H9 (cell line): ENCODE results near the gene TGFBR3L. TPM values are rescaled to one million over a fixed set of nuclear protein-coding genes. Genes with fewer than 3 reads are reported as not detected.
"Not testable (repeated sequence)": the region's sequence is repeated elsewhere in the genome, so short reads cannot be mapped to it uniquely, and the experiment has no call there.

Source experiments
- DNase-seq: peaks from one replicate; pipeline ENCODE4 v3.0.0-alpha.2; 2017
- H2AFZ ChIP-seq: one replicate; pipeline ENCODE4 v1.6.1; 2013; ENCODE audit warnings: mild to moderate bottlenecking, low read length, control low read depth, moderate library complexity
- H2AK5ac ChIP-seq: 2 replicates; pipeline ENCODE4 v1.6.1; 2013; ENCODE audit warnings: low read length, control low read depth, mixed read lengths; ENCODE audit not compliant: insufficient read length
- H2BK120ac ChIP-seq: one replicate; pipeline ENCODE4 v1.6.1; 2013; ENCODE audit warnings: low read depth, mild to moderate bottlenecking, low read length, control low read depth, inconsistent platforms; ENCODE audit not compliant: poor library complexity, severe bottlenecking
- H2BK12ac ChIP-seq: 2 replicates; pipeline ENCODE4 v1.6.1; 2013; ENCODE audit warnings: low read length, control low read depth, mixed read lengths, low read depth; ENCODE audit not compliant: insufficient read length
- H2BK15ac ChIP-seq: 2 replicates; pipeline ENCODE4 v1.6.1; 2013; ENCODE audit warnings: low read depth, low read length, control low read depth
- H2BK20ac ChIP-seq: one replicate; pipeline ENCODE4 v1.6.1; 2013; ENCODE audit warnings: low read depth, mild to moderate bottlenecking, low read length, control low read depth, inconsistent platforms; ENCODE audit not compliant: poor library complexity, severe bottlenecking
- H2BK5ac ChIP-seq: 2 replicates; pipeline ENCODE4 v1.6.1; 2013; ENCODE audit warnings: low read length, control low read depth, mixed read lengths; ENCODE audit not compliant: insufficient read length
- H3K14ac ChIP-seq: 2 replicates; pipeline ENCODE4 v1.6.1; 2013; ENCODE audit warnings: low read length, control low read depth; ENCODE audit not compliant: insufficient read depth
- H3K18ac ChIP-seq: 2 replicates; pipeline ENCODE4 v1.6.1; 2013; ENCODE audit warnings: low read depth, mild to moderate bottlenecking, mixed read lengths, low read length, control low read depth; ENCODE audit not compliant: insufficient read length
- H3K23ac ChIP-seq: 2 replicates; pipeline ENCODE4 v1.6.1; 2013; ENCODE audit warnings: low read length, control low read depth, mixed read lengths, low read depth; ENCODE audit not compliant: insufficient read length
- H3K23me2 ChIP-seq: 2 replicates; pipeline ENCODE4 v1.6.1; 2013; ENCODE audit warnings: low read depth, mild to moderate bottlenecking, mixed read lengths, low read length, control low read depth; ENCODE audit not compliant: insufficient read length, poor library complexity, severe bottlenecking
- H3K27ac ChIP-seq: 2 replicates; pipeline ENCODE4 v1.5.1; 2013; ENCODE audit warnings: low read length, control low read depth, mixed read lengths, low read depth; ENCODE audit not compliant: insufficient read length
- H3K27me3 ChIP-seq: 2 replicates; pipeline ENCODE4 v1.6.1; 2013; ENCODE audit warnings: low read length, control low read depth, inconsistent platforms; ENCODE audit not compliant: insufficient read depth
- H3K4ac ChIP-seq: 2 replicates; pipeline ENCODE4 v1.6.1; 2013; ENCODE audit warnings: low read depth, mild to moderate bottlenecking, control low read depth, inconsistent platforms, low read length, moderate library complexity
- H3K4me1 ChIP-seq: 2 replicates; pipeline ENCODE4 v1.6.1; 2013; ENCODE audit warnings: low read length, control low read depth, inconsistent platforms; ENCODE audit not compliant: insufficient read depth
- H3K4me2 ChIP-seq: 2 replicates; pipeline ENCODE4 v1.6.1; 2013; ENCODE audit warnings: low read length, control low read depth, mixed read lengths; ENCODE audit not compliant: insufficient read length, insufficient read depth
- H3K56ac ChIP-seq: 2 replicates; pipeline ENCODE4 v1.6.1; 2013; ENCODE audit warnings: low read depth, mild to moderate bottlenecking, mixed read lengths, low read length, control low read depth; ENCODE audit not compliant: insufficient read length
- H3K79me1 ChIP-seq: 2 replicates; pipeline ENCODE4 v1.6.1; 2013; ENCODE audit warnings: low read depth, mild to moderate bottlenecking, moderate library complexity, low read length, control low read depth, inconsistent platforms; ENCODE audit not compliant: insufficient read depth, poor library complexity, severe bottlenecking
- H3K79me2 ChIP-seq: 2 replicates; pipeline ENCODE4 v1.6.1; 2013; ENCODE audit warnings: low read length, control low read depth, inconsistent platforms; ENCODE audit not compliant: insufficient read depth
- H3K9ac ChIP-seq: 2 replicates; pipeline ENCODE4 v1.6.1; 2013; ENCODE audit warnings: low read length, control low read depth, mixed read lengths; ENCODE audit not compliant: insufficient read length; ENCODE audit errors: extremely low read depth
- H3K9me3 ChIP-seq: one replicate; pipeline ENCODE4 v1.6.1; 2013; ENCODE audit warnings: low read depth, low read length, inconsistent platforms; ENCODE audit not compliant: control insufficient read depth
- H3T11ph ChIP-seq: one replicate; pipeline ENCODE4 v1.6.1; 2013; ENCODE audit warnings: mild to moderate bottlenecking, low read length, control low read depth, inconsistent platforms
- H4K20me1 ChIP-seq: one replicate; pipeline ENCODE4 v1.6.1; 2013; ENCODE audit not compliant: control insufficient read depth, insufficient read length, insufficient read depth
- H4K5ac ChIP-seq: 2 replicates; pipeline ENCODE4 v1.6.1; 2013; ENCODE audit warnings: low read depth, mild to moderate bottlenecking, mixed read lengths, low read length, control low read depth; ENCODE audit not compliant: insufficient read length
- H4K8ac ChIP-seq: replicated peaks from 2 replicates; pipeline ENCODE4 v1.6.1; 2013; ENCODE audit warnings: low read length, control low read depth, mixed read lengths, low read depth; ENCODE audit not compliant: insufficient read length
- H4K91ac ChIP-seq: 2 replicates; pipeline ENCODE4 v1.6.1; 2013; ENCODE audit warnings: low read depth, mild to moderate bottlenecking, moderate library complexity, mixed read lengths, low read length, control low read depth; ENCODE audit not compliant: insufficient read length
- H3K27ac Mint-ChIP-seq, 3 experiments: 2 replicates in 2 of 3; 3 replicates in 1 of 3; pipeline ENCODE4 v1.8.0; 2020 to 2021; ENCODE audit warnings: mixed read lengths in 3 of 3, mild to moderate bottlenecking in 1 of 3, moderate library complexity in 1 of 3
- H3K27me3 Mint-ChIP-seq: 2 replicates; pipeline ENCODE4 v1.8.0; 2021; ENCODE audit warnings: low read depth, mild to moderate bottlenecking, moderate library complexity, mixed read lengths
- H3K36me3 Mint-ChIP-seq, 3 experiments: 2 replicates in 2 of 3; 3 replicates in 1 of 3; pipeline ENCODE4 v1.8.0; 2020 to 2021; ENCODE audit warnings: low read depth in 3 of 3, mixed read lengths in 3 of 3; ENCODE audit not compliant: insufficient read depth in 1 of 3
- H3K4me1 Mint-ChIP-seq, 2 experiments: 2 replicates each; pipeline ENCODE4 v1.8.0; 2020; ENCODE audit warnings: mixed read lengths in 2 of 2
- H3K4me3 Mint-ChIP-seq, 2 experiments: 2 replicates in 1 of 2; 3 replicates in 1 of 2; pipeline ENCODE4 v1.8.0; 2020 to 2021; ENCODE audit warnings: mild to moderate bottlenecking in 2 of 2, mixed read lengths in 2 of 2, moderate library complexity in 1 of 2
- H3K9me3 Mint-ChIP-seq, 2 experiments: 2 replicates in 1 of 2; 3 replicates in 1 of 2; pipeline ENCODE4 v1.8.0; 2020; ENCODE audit warnings: mild to moderate bottlenecking in 2 of 2, mixed read lengths in 2 of 2, moderate library complexity in 1 of 2
- CTCF ChIP-seq: fragments of 200-600 bp; sonication (generic); conservative IDR thresholded peaks from 3 replicates; pipeline ENCODE4 v1.8.0; 2021; ENCODE audit warnings: antibody characterized with exemption, mild to moderate bottlenecking
- WGBS: extraction: QIAGEN DNeasy Blood & Tissue Kit; methylation state at CpG from one replicate; pipeline ENCODE4 v1.1.7; 2013; ENCODE audit warnings: missing lambda C conversion rate, low lambda C conversion rate, mixed read lengths; ENCODE audit not compliant: insufficient read length; ENCODE audit errors: extremely low coverage; 5-methylcytosine and 5-hydroxymethylcytosine counted together
- total RNA-seq: library from RNA; stranded (reverse); gene quantifications from 2 replicates; pipeline ENCODE4 v1.2.1, GENCODE V29; 2021

TGFBR3L gene
- total RNA-seq, 1 experiment from 2014 or later, result 5.5 TPM

- no peak overlapping the region for H2AFZ ChIP-seq
- no peak overlapping the region for H3K27ac ChIP-seq
- no peak overlapping the region for H3K18ac ChIP-seq
- Mint-ChIP-seq H3K27me3 (no peaks in the 10 kb centered on the region), H3K9me3 (no peaks in the 10 kb centered on the region; a peak in 1 of 5 replicates), H3K27ac (no peak overlapping the region), H3K4me1 (peaks cover 9 to 12% of the 10 kb centered on the region in 2 experiments; a peak in 2 of 4 replicates), H3K4me3 (no peak overlapping the region), H3K36me3 (peaks cover 14 to 42% (median 37%) of the 10 kb centered on the region in 3 experiments; a peak in 6 of 7 replicates)
- H2BK120ac ChIP-seq, result no peak overlapping the region
- H4K5ac ChIP-seq, result no peak overlapping the region
- H3K9me3 ChIP-seq, result no peaks in the 10 kb centered on the region
- no peak for DNase-seq
- H3K4ac ChIP-seq, result no peak overlapping the region
- no peak overlapping the region for H2BK12ac ChIP-seq
- H2BK20ac ChIP-seq, result no peak overlapping the region
- no peak overlapping the region for H3K14ac ChIP-seq
- H3K23me2 ChIP-seq, result no peaks in the 10 kb centered on the region
- H4K91ac ChIP-seq, result no peak overlapping the region
- H3K23ac ChIP-seq, result no peak overlapping the region
- no peak overlapping the region for H3K56ac ChIP-seq
- no peaks in the 10 kb centered on the region for H3K27me3 ChIP-seq
- no peak overlapping the region for H3T11ph ChIP-seq
- H2BK5ac ChIP-seq, result no peak overlapping the region
- H3K4me2 ChIP-seq, result no peak overlapping the region
- no peaks in the 10 kb centered on the region for H4K20me1 ChIP-seq
- no CpG with 5 or more reads among the region's 6 CpGs for WGBS
- H3K4me1 ChIP-seq, result no peaks in the 10 kb centered on the region
- TF ChIP-seq CTCF, result no peak
- no peak overlapping the region for H3K9ac ChIP-seq
- no peak overlapping the region for H4K8ac ChIP-seq
- H3K79me2 ChIP-seq, result no peaks in the 10 kb centered on the region
- no peak overlapping the region for H2AK5ac ChIP-seq
- H3K79me1 ChIP-seq, result no peaks in the 10 kb centered on the region
- no peak overlapping the region for H2BK15ac ChIP-seq
Observed at GRCh38 chr19:7959211-7959610, 44.6 kb downstream of the TGFBR3L start.

GRCh38 chr19:7961082-7961481, 46.5 kb downstream of the TGFBR3L start:
- H3K36me3 Mint-ChIP-seq, result peaks cover 20 to 57% (median 49%) of the 10 kb centered on the region in 3 experiments
- no CpG with 5 or more reads among the region's 4 CpGs for WGBS
- not testable (repeated sequence) for H4K8ac ChIP-seq

More at GRCh38 chr19:7961082-7961481, 46.5 kb downstream of the TGFBR3L start:
- not testable (repeated sequence) for H3K4me1 Mint-ChIP-seq, H3K27me3 Mint-ChIP-seq, H2AFZ ChIP-seq, H2BK5ac ChIP-seq, H2BK120ac ChIP-seq, H2BK20ac ChIP-seq, H3K4me3 Mint-ChIP-seq, H4K5ac ChIP-seq, H3K9ac ChIP-seq, H3K4me1 ChIP-seq, H4K91ac ChIP-seq, H2BK12ac ChIP-seq, H3K18ac ChIP-seq, H3K27ac ChIP-seq, H3K27ac Mint-ChIP-seq, DNase-seq, H2BK15ac ChIP-seq, H3K79me1 ChIP-seq, H3K4me2 ChIP-seq, H3K9me3 ChIP-seq, H3K79me2 ChIP-seq, H3K56ac ChIP-seq, H3T11ph ChIP-seq, H3K23ac ChIP-seq, H3K23me2 ChIP-seq, H3K14ac ChIP-seq, H3K9me3 Mint-ChIP-seq, H4K20me1 ChIP-seq, H2AK5ac ChIP-seq, H3K27me3 ChIP-seq, H3K4ac ChIP-seq
